ENCODE results near the gene APOA4.
"Not testable (repeated sequence)": the region's sequence is repeated elsewhere in the genome, so short reads cannot be mapped to it uniquely, and the experiment has no call there.

The APOA4 gene

DNA sequence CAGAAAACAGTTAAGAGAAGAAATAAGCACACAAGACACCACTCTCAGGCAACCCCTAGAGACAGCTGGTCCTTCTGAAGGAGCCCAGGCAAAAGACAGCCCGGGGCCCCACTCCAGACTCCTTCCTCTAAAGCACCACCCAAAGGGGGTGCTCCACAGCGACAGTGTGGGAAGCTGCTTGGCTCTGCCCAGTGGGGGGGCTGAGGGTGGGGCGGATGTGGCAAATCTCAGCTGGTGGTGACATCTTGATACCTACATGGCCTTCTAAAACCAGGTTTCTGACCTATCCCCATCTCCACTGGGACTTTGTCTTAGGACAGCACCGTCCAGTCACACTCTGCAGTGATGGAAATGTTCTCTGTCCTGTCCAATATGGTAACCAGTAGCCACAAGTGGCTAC is 24.5 kb upstream of the APOA4 start:
- no peak for DNase-seq

DNA sequence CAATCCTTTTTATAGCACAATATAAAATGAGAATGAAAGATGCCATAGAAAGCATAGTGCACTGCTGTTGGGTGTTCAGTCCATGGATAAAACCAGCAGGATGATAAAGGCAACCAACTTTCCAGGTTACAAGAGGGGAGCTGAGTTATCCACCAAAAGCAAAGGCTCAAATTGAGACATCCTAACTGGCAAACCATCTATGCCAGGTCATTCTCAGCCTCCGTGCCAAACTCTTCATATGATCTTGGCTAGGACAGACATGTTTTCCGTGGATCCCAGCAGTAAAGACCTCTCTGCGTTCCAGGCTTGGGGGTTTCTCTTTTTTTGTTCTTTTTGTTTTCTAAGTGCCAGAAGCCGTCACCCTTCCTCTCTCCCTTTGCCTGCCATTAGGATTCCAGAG is 21.6 kb upstream of the APOA4 start:
- no peak for DNase-seq

DNA sequence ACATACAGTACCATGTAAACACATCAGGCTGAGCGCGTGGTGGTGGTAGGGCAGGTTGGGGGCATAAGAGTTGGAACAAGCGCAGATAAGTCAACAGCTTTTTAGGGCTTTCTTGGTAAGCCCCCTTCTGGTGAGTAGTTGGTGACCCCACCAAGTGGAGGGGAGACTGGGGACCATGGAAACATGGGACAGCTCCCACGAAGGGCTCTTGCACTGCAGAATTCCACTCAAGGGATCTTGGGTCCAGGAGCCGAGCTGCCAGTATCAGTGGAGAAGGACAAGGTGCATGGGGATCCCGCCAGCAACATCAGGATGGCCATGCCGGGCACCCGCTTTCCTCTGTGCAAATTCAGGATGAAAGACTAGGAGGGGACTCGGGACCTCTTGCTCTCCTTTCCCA is 20.6 kb upstream of the APOA4 start:
- DNase-seq = no peak

DNA sequence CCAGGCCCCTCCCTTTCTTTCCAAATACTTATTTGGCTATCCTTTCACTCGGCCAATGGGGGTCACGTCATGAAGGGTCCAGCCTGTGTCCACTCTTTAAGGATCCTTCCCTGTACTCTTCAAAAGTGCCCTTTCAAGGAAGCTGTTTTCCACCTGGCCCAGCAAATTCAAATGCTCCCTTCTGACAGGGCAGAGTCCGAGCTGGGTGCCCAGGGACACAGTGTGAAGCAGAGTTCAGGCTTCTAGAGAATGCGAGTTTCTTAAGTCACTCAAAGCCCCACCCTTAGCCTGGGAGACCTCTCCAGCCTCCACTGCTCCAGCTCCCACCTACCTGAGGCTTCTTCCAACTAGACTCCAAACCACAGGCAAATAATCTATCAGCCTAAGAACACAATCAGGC is 19.8 kb upstream of the APOA4 start:
- DNase-seq = no peak

- DNase-seq = no peak
These were observed 19.0 kb upstream of the APOA4 start for GRCh38 chr11:116842117-116842516.

- DNase-seq = no peak
These were observed 17.7 kb upstream of the APOA4 start for GRCh38 chr11:116840746-116841296.

- no peak for DNase-seq
These were observed 17.2 kb upstream of the APOA4 start for GRCh38 chr11:116840224-116840745.

- no peak for DNase-seq
These were observed 15.4 kb upstream of the APOA4 start for GRCh38 chr11:116838321-116839084.

- no peak for DNase-seq
These were observed 14.4 kb upstream of the APOA4 start, which contains the start of gene APOA1 for GRCh38 chr11:116837231-116838091. APOA1 (minus strand) TSS chr11:116837622; CDS start chr11:116837387, 235 bp downstream.

DNA sequence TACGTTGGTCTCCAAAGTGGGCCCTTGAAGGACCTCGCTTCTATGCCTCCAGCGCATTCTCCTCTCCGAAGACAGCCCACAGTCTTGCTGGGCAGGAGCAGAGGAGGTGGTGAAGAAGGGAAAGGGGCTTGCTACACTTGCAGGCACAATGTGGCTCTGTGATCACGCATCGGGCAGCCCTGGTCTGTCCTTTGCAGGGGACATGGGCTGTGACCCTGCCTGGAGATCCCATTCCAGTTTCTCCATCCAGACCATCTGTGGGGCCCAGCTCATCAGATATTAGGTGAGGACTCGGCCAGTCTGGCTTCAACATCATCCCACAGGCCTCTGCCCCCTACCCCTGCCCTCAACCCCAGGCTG is 13.5 kb upstream of the APOA4 start:
- DNase-seq = no peak

DNA sequence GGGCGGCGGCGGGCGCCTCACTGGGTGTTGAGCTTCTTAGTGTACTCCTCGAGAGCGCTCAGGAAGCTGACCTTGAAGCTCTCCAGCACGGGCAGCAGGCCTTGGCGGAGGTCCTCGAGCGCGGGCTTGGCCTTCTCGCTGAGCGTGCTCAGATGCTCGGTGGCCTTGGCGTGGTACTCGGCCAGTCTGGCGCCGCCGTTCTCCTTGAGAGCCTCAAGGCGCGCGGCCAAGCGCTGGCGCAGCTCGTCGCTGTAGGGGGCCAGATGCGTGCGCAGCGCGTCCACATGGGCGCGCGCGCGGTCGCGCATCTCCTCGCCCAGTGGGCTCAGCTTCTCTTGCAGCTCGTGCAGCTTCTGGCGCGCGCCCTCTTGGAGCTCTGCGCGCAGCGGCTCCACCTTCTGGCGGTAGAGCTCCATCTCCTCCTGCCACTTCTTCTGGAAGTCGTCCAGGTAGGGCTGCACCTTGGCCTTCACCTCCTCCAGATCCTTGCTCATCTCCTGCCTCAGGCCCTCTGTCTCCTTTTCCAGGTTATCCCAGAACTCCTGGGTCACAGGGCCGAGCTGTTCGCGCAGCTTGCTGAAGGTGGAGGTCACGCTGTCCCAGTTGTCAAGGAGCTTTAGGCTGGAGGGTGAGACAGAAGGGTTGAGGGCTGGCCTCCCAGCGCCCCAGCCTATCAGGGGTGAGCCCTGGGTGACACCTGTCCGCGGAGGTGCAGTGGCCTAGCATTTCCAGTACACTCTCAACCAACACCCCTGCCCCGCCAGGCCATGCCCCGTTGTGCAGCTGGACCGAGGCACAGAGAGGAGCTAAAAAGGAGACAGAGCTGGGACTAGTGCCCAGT is 12.9 kb upstream of the APOA4 start:
- peak; percentile 97 for DNase-seq

GRCh38 chr11:116835042-116835772 is 12.1 kb upstream of the APOA4 start:
- no peak for DNase-seq

DNA sequence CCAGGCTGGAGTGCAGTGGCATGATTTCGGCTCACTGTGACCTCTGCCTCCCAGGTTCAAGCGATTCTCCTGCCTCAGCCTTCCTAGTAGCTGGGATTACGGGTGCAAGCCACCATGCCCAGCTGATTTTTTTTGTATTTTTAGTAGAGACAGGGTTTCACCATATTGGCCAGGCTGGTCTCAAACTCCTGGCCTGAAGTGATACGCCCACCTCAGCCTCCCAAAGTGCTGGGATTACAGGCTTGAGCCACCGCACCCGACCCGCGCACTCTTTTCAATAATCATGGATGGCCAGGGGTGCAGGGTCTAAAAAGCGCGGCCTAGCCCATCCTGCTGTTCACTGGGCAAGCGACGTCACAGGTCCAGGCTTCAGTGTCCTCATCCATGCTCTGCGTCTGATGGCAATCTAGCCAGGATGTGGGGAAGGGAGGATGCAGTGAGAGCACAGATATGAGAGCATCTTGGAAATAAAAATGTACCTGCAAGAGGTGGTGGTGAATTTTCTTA is 11.5 kb upstream of the APOA4 start:
- not testable (repeated sequence) for DNase-seq

DNA sequence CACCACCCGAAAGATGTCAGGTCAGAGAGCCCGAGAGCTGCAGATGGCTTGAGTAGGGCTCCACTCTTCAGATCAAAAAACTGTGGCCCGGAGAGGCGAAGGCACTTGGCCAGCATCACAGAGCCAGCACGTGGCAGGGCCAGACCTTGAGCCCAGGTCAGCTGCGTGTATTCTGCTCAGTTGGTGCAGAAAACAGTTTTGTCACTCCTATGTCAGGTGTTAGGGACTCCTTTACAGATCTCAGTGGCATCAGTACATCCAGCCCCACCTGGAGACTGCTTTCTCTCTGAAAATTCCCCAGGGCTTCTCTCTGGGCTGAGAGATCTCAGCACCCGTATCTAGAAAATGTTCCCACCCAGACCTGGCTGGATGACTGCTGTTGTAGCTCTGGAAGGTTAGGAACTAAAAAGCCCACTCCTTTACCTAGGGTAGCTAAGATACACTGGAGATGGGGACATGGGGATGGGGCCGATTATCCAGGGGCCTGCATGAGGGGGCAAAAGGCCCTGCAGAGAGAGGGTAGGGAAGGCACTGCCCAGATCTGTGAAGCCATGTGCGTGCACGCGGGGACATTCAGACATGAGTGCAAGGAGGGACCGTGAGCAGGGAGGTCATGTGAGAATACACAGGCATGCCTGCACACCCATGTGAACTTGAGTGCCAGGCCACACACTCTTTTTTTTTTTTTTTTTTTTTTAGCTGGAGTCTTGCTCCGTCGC is 10.9 kb upstream of the APOA4 start:
- DNase-seq = no peak

DNA sequence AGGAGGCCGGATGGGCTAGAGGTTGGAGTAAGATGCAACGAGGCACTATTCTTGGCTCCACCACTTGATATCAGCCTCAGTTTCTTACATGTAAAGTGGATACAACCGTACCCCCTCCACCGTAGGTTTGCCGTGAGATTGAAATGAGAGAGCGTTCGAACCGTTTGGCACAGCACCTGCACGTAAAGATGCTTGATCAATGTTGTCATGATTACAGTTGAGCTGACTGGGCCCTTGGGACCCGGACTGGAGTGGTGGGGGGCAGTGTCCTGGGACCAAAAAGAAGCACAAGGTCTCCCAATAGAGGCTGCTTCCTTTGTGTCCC is 10.3 kb upstream of the APOA4 start:
- DNase-seq = no peak

DNA sequence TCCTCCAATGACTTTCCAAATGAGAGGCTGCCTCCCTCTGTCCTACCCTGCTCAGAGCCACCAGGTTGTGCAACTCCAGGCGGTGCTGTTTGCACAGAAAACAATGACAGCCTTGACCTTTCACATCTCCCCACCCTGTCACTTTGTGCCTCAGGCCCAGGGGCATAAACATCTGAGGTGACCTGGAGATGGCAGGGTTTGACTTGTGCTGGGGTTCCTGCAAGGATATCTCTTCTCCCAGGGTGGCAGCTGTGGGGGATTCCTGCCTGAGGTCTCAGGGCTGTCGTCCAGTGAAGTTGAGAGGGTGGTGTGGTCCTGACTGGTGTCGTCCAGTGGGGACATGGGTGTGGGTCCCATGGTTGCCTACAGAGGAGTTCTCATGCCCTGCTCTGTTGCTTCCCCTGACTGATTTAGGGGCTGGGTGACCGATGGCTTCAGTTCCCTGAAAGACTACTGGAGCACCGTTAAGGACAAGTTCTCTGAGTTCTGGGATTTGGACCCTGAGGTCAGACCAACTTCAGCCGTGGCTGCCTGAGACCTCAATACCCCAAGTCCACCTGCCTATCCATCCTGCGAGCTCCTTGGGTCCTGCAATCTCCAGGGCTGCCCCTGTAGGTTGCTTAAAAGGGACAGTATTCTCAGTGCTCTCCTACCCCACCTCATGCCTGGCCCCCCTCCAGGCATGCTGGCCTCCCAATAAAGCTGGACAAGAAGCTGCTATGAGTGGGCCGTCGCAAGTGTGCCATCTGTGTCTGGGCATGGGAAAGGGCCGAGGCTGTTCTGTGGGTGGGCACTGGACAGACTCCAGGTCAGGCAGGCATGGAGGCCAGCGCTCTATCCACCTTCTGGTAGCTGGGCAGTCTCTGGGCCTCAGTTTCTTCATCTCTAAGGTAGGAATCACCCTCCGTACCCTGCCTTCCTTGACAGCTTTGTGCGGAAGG is 9.5 kb upstream of the APOA4 start:
- no peak for DNase-seq

- no peak for DNase-seq
These were observed 8.8 kb upstream of the APOA4 start for GRCh38 chr11:116831790-116832349.

DNA sequence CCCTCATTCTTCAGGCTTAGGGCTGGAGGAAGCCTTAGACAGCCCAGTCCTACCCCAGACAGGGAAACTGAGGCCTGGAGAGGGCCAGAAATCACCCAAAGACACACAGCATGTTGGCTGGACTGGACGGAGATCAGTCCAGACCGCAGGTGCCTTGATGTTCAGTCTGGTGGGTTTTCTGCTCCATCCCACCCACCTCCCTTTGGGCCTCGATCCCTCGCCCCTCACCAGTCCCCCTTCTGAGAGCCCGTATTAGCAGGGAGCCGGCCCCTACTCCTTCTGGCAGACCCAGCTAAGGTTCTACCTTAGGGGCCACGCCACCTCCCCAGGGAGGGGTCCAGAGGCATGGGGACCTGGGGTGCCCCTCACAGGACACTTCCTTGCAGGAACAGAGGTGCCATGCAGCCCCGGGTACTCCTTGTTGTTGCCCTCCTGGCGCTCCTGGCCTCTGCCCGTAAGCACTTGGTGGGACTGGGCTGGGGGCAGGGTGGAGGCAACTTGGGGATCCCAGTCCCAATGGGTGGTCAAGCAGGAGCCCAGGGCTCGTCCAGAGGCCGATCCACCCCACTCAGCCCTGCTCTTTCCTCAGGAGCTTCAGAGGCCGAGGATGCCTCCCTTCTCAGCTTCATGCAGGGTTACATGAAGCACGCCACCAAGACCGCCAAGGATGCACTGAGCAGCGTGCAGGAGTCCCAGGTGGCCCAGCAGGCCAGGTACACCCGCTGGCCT is 7.2 kb upstream of the APOA4 start:
- no peak for DNase-seq

Data from RPMI8226 (cell line).